SIG-M5 (cell line): Measurements from ENCODE around the gene ACOX1.

Experiments
- DNase-seq: peaks from one replicate; lab custom pipeline; 2025; lab: John Stamatoyannopoulos, UW

Gene ACOX1

GRCh38 chr17:75908201-75908600 lies 70.8 kb downstream of the ACOX1 start:
- DNase-seq = no peak

GRCh38 chr17:75906143-75906884 lies 72.7 kb downstream of the ACOX1 start:
- DNase-seq = no peak

GRCh38 chr17:75904749-75905521 lies 74.0 kb downstream of the ACOX1 start, which contains the start of gene MRPL38:
TSS of gene MRPL38 (minus strand) at chr17:75904884. CDS start at chr17:75904875, 9 bp downstream.
- DNase-seq = peak; percentile 72

- DNase-seq = no peak
These were observed 76.6 kb downstream of the ACOX1 start for GRCh38 chr17:75902406-75902805.

GRCh38 chr17:75901727-75902126 lies 77.2 kb downstream of the ACOX1 start:
- no peak for DNase-seq

- no peak for DNase-seq
These were observed 78.1 kb downstream of the ACOX1 start for GRCh38 chr17:75900691-75901533.

- DNase-seq = no peak
These were observed 79.0 kb downstream of the ACOX1 start for GRCh38 chr17:75899767-75900468.

- no peak for DNase-seq
These were observed 79.6 kb downstream of the ACOX1 start for GRCh38 chr17:75899353-75899752.

- no peak for DNase-seq
These were observed 80.2 kb downstream of the ACOX1 start for GRCh38 chr17:75898791-75899190.

GRCh38 chr17:75898065-75898464 lies 80.9 kb downstream of the ACOX1 start:
- DNase-seq = no peak

- no peak for DNase-seq
These were observed 81.6 kb downstream of the ACOX1 start for GRCh38 chr17:75897160-75898019.

- DNase-seq = no peak
These were observed 82.4 kb downstream of the ACOX1 start, which contains the start of gene TRIM65 for GRCh38 chr17:75896415-75897159. TSS of gene TRIM65 (minus strand) at chr17:75896951. CDS start at chr17:75896937, 14 bp downstream.

- no peak for DNase-seq
These were observed 83.4 kb downstream of the ACOX1 start for GRCh38 chr17:75895370-75896155.

- no peak for DNase-seq
These were observed 84.8 kb downstream of the ACOX1 start for GRCh38 chr17:75894049-75894733.

GRCh38 chr17:75893305-75894048 lies 85.5 kb downstream of the ACOX1 start:
- no peak for DNase-seq

GRCh38 chr17:75892556-75893224 lies 86.3 kb downstream of the ACOX1 start:
- no peak for DNase-seq
